Measurements from ENCODE around the gene SHOX.

DNA sequence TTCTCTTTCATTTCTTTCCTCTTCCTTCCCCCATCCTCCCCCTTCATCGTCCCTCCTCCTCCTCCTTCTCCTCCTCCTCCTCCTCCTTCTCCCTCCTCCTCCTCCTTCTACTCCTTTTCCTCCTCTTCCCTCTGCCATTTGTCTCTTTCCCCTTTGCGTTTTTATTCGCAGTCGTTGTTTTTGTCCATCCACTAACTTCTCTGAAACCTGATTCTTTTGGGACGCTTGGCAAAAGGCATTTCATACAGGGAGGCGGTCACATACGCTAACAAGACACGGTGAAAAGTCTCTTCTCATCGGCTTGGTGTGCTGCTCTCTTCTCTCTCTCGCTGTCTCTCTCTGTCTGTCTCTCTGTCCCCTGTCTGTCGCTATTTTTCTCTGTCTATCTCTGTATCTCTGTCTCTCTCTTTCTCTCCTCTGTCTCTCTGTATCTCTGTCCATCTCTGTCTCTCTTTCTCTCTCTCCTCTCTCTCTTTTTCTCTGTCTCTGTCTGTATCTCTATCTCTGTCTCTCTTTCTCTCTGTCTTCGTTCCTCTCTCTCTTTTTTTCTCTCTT is 5.4 kb upstream of the SHOX start:
- TF ChIP-seq, protein P1, sequence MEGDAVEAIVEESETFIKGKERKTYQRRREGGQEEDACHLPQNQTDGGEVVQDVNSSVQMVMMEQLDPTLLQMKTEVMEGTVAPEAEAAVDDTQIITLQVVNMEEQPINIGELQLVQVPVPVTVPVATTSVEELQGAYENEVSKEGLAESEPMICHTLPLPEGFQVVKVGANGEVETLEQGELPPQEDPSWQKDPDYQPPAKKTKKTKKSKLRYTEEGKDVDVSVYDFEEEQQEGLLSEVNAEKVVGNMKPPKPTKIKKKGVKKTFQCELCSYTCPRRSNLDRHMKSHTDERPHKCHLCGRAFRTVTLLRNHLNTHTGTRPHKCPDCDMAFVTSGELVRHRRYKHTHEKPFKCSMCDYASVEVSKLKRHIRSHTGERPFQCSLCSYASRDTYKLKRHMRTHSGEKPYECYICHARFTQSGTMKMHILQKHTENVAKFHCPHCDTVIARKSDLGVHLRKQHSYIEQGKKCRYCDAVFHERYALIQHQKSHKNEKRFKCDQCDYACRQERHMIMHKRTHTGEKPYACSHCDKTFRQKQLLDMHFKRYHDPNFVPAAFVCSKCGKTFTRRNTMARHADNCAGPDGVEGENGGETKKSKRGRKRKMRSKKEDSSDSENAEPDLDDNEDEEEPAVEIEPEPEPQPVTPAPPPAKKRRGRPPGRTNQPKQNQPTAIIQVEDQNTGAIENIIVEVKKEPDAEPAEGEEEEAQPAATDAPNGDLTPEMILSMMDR (conservative IDR thresholded peaks at IDR 0.05) = no peak
- no peak for TF ChIP-seq EZH2 (IDR thresholded peaks at IDR 0.05; ENCODE audit: low read depth)
